Measurements from ENCODE around the gene ZDHHC14. TPM values are rescaled to one million over a fixed set of nuclear protein-coding genes. Genes with fewer than 3 reads are reported as not detected.

ZDHHC14 gene
- total RNA-seq, 2 donors from 2014 or later = 8.8 to 11.6 TPM

DNA sequence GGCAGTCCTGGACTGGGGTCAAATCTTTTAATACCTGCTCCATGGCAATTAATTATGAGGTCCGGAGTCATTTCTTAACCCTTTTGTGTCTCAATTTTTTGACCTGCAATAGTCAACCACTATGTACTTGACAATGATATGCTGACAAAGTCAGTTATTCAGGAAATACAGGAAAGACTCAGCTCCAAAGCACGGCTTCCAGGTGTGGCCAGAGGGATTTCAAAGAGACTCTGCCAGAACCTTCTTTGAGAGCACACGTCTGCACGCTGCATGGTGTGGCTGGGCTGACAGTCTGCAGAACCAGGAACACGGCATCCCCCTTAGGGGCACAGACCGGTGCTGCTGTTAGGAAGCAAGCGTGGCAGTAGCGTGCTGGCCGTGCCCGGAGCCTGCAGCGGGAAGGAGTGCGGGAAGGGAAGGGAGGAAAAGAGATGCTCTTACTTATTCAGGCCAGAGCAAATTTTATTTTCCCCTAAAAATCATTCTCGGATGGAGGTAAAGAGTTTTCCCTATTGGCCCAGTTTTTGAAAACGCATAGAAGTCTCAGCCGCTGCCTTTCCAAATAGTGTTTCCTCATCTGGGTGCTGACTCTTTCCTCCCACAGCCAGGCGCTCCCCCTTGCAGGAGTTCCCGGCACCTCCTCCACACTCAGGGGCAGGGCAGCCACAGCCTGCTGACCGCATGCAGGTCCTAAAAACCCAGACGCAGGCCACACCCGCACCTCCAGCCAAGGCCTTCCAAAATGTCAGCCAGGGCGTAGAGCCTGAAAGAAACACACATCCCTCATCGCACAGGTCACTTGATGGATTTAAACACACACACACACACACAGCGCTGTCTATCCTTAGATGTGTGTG lies 254.6 kb downstream of the ZDHHC14 start:
- ATAC-seq = no peak
- DNase-seq = no peak
- intact Hi-C loops (cut with DNase I, micrococcal nuclease) = no loop called here

DNA sequence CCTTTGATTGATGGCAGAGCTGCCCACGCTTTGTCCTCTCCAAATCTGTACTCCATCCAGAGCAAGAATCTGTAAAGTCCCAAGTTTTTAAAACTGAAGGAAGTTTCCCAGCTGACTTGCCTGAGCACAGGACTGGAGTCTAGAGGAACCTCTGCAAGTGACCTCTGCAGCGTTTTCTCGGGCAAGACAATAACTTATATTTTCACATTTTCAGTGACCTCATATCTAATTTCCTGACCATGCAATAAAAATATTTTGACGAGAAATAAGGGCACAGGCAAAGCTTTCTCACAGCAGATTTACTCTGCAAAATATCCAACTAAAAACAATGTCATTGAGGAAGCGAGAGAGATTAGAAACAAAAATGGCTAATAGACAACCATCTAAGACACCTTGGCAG lies 256.5 kb downstream of the ZDHHC14 start:
- intact Hi-C loops (cut with DNase I, micrococcal nuclease) = no loop called here
- DNase-seq = no peak
- no peak for ATAC-seq

DNA sequence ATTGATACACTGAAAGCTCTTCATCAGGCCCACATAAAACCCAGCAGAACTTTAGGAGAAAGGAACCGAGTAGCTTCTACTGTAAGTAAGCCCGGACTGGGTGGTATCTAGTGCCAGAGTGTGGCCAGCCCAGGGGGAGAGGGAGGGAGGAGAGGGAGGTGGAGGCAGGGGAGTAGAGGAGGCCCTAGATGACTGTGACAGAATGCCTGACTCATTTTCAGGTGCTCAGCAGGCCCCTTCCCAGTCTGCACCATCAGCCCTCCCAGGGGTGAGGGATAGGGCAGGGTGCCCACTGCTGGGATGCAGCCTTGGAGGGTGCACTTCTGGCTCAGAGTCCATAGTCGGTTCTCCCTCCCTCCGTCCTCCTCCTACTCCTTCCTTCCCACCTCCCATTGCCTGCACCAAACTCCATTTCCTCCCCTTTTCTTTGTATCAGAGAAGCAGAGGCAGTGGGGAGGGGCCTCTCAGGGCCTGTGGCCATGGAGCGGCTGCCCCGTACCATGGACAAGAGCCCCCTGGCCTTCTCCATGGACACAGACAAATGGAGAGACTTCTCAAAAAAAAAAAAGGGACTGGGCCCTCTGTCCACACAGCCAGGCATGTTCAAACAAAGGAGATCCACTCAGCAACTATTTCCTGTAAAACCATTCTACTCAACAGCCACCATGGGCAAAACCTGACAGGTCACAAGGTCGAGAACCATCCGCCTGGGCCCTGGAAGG lies 257.1 kb downstream of the ZDHHC14 start:
- intact Hi-C loops (cut with DNase I, micrococcal nuclease) = no loop called here

GRCh38 chr6:157638779-157639178 lies 257.8 kb downstream of the ZDHHC14 start:
- intact Hi-C loops (cut with DNase I, micrococcal nuclease) = no loop called here
- ATAC-seq (no peak), DNase-seq (no peak)

More for the DNA sequence above, 257.1 kb downstream of the ZDHHC14 start:
- no peak for ATAC-seq
- no peak for DNase-seq

DNA sequence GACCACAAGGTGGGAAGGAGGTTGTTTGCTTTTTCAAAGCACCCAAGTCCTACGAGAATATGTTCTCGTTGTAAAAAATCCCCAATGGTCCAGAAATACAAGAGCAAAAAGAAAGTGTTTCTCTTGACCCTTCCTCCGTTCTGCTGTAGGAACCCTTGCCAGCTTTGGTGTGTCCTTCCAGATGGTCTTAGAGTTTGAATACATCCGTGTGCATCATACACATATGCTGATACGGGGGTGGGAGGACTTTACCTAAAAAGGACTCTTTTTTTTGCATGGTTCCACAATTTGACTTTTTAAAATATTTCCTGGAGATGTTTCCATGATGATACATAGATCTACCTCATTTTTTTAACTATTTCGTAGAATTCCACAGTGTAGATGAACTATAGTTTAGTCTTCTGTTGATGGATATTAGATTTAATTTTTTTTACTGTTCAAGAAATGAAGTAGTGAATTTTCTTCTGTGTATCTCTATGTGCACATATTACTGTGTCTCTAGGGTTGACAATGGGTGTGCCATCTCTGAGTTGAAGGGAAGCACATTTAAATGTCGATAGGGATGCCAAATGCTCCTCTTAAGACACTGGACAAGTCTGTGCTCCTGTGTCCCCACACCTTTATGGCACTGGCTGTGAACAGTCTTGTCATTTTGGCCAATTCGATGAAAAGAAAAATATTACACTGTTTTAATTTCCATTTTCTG lies 259.9 kb downstream of the ZDHHC14 start:
- ATAC-seq = no peak
- intact Hi-C loops (cut with DNase I, micrococcal nuclease) = no loop called here

GRCh38 chr6:157641837-157642236 lies 260.8 kb downstream of the ZDHHC14 start:
- intact Hi-C loops (cut with DNase I, micrococcal nuclease) = no loop called here
- no peak for DNase-seq
- ATAC-seq = no peak

More for the DNA sequence above, 259.9 kb downstream of the ZDHHC14 start:
- no peak for DNase-seq

DNA sequence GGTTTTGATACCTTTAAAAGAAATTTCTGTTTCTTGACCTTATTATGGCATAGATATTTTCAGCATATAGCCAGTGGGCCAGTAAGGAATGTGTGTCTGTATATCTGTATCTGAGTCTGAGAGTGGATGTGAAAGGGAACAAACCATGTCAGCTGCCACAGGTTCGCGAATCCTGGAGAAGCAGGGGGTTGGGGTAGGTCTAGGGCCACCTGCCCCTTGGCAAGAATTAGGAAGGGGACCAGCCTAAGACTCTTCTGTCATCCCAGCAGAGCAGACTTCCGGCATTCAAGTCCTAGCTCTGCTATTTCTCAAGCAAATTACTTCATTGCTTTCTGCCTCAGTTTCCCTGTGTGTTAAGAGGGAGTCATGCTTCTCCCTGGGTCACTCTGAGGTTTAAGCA lies 261.7 kb downstream of the ZDHHC14 start:
- intact Hi-C loops (cut with DNase I, micrococcal nuclease) = no loop called here
- ATAC-seq (no peak), DNase-seq (no peak)

DNA sequence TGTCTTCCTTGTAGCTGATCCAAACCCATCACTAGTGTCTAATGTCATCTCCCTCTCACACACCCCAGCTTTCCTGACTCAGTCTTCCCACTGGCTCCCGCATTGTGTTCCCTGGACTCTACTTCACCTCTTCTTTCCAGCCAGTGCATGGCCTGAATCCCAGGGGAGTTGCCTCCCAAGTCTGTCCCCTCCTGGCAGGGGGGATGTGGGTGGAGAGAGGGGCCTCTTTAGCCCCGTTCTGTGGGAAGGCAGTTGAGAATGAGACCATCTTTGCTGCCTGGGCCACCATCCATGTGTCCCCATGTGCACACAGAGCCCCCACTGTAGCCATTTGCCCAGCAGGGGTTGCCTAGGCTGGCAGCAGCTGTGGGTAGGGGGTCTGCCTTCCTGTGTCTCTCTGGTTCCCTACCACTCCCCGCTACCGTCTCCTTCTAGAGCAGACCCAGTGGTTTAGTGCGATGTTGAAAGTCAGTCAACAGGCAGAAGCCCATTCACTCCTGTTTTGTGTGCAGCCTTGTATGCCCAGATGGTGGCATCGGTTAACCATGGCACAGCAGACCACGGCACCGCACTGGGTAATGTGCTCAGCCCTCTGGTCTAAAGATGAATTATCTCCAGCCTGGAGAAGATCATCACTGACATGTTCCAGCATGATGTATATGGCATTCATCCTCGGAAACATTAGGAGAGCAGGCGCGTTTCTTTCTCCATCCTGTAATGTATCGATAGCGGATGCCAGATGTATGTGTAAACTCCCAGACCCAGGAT lies 263.2 kb downstream of the ZDHHC14 start:
- peak; percentile 49 for ATAC-seq
- DNase-seq = no peak
- intact Hi-C loops (cut with DNase I, micrococcal nuclease) = no loop called here

DNA sequence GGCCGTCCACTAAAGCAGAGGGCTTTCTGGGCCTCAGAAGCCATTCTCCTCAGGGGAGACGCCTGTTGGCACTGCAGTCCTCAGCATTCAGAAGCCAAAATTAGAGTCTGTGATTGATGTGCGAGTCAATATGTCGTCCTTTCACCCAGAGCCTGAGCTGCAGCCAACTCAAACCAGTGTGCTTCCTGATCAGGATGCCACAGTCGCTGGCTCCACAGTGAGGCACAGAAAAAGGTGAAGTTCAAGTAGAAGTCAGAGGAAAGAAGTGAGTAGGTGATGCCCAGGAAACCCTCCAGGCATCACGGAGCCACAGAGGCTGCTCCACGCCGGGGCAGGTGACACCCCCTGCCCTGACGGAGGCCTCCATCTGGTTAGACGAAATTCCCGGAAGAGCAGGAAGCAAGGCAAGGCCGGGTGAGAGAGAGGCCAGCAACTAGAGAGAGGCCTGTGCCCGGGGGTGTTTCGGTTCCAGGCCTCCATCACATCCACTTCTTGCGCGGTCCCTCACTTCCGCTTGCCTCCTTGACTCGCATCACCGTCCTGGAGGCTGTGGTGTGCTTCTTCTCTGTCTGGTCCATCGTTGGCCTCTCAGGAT lies 264.3 kb downstream of the ZDHHC14 start:
- DNase-seq (no peak), ATAC-seq (no peak)
- intact Hi-C loops (cut with DNase I, micrococcal nuclease) = no loop called here

GRCh38 chr6:157646012-157646411 lies 265.0 kb downstream of the ZDHHC14 start:
- ATAC-seq (no peak), DNase-seq (no peak)
- intact Hi-C loops (cut with DNase I, micrococcal nuclease) = no loop called here

GRCh38 chr6:157647261-157647915 lies 266.4 kb downstream of the ZDHHC14 start:
- DNase-seq (no peak), ATAC-seq (no peak)
- intact Hi-C loops (cut with DNase I, micrococcal nuclease) = no loop called here

DNA sequence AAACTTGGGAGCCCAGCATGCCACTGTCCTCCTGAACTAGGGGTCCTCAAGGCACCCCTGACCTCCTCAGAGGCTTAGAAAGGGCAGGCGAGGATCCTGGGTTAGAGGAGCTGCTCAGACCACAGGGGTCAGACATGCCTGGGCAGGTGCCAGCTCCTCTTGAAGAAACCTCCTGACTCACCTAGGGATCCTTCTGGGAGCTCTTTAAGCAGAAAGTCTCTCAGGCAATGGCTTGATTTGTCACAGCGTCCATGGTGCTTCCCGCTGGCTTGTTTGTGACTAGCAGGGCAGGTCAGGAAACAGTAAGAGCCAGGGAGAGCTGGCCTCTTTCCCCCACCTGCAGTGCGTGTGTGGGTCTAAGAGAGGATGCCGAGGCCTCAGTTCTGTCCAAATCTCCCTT lies 267.6 kb downstream of the ZDHHC14 start:
- ATAC-seq = no peak
- no peak for DNase-seq
- intact Hi-C loops (cut with DNase I, micrococcal nuclease) = no loop called here

DNA sequence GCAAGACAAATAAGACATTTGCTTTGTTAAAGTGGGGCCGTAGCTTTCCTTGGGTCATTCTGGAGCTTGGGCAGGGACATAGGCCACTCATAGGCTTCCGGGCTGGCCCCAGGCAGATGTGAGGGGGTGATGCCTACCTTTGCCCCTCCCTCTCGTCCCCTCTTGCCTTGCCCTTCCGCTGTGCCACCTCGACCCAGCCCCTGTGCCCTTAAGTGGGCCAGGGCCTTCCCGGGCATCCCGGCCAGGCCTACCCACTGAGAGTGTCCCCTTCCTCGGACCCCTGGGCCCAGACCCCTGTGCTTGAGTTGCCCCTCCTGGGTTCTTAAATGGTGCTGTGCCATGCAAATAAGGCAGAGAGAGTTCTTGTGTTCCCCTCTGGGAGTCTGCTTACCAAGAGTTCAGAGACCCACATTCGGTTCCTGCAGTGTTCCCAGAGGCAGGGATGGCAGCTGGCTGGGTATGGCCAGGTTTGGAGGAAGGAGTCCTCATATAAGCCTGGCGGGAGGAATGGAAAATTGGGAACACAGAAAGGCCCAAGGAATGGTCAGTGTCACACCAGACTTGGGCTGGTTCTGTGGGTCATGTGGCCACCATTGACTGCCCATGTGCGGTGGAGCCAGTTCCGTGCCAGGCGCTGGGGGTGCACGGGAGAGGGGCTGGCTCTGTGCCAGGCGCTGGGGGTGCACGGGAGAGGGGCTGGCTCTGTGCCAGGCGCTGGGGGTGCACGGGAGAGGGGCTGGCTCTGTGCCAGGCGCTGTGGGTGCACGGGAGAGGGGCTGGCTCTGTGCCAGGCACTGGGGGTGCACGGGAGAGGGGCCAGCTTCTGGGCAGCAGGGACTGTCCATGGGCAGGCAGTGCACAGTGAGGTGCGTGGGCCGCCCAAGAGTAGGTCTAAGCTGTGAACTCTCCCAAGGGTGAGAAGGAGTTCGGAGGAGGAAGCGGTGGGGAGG lies 268.6 kb downstream of the ZDHHC14 start:
- intact Hi-C loops (cut with DNase I, micrococcal nuclease) = no loop called here
- DNase-seq (no peak), ATAC-seq (no peak)

GRCh38 chr6:157650261-157650640 lies 269.3 kb downstream of the ZDHHC14 start:
- intact Hi-C loops (cut with DNase I, micrococcal nuclease) = no loop called here
- ATAC-seq (no peak), DNase-seq (peak in 1 of 2 donors; percentile 17)

DNA sequence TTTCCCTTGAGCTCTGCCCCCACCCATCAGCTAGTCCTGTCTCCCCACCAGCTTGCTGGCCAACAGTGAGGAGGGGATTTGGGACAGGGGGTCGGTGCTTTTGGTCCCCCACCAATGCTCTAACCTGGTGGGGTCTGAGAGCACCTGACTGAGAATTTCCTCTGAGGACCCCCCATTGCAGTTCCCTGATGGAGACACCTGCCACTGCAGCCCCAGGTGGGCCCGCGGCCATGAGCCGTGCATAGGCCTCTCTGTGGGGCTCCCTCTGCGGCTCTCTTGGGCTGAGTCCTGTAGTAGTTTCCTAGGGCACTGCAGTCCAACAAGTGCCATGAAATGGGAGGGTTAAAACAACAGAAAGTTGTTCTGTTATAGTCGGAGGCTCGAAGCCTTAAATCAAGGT lies 269.8 kb downstream of the ZDHHC14 start:
- intact Hi-C loops (cut with DNase I, micrococcal nuclease) = no loop called here
- DNase-seq = no peak
- ATAC-seq = no peak

DNA sequence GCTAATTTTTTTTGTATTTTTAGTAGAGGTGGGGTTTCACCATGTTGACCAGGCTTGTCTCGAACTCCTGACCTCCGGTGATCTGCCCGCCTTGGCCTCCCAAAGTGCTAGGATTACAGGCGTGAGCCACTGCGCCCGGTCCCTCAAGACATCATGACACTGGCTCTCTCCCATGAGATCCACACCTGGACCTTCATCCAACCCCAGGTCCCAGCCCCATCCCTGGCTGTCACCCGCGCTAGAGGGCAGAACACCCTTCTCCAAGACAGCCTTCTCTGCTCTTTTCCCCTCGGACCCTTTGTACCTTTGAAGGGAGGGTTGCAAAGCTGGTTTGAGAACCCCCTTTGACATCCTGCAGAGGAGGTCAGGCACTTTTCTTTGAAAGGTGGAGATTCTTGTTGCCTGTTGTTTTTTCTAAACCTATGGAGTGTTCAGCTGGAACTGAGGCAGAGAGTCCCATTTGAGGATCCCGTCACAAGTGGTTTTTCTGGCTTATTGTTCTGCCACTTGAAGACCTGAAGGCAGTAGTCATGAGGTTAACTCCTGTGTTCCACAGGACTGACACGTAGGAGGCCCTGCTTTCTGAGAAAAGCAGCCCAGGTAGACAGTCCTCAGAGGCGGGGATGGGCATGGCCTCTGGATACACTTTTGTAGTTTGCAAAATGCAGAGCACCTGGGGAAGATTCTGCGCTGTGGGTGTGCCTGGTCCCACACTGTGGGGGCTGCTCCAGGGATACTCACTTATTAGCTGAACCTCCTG lies 270.9 kb downstream of the ZDHHC14 start:
- DNase-seq (no peak), ATAC-seq (no peak)
- intact Hi-C loops (cut with DNase I, micrococcal nuclease) = no loop called here
